OCI-LY3 (cell line): ENCODE results near the gene CD247.

Experiments
- H2AFZ ChIP-seq: fragments of 200-600, 300-600 bp; shearing (Covaris generic); 2 replicates; pipeline ENCODE4 v1.6.0; 2014; ENCODE audit warnings: antibody characterized with exemption, low read depth, low read length
- H3K27ac ChIP-seq: fragments of 200-600, 300-600 bp; sonication (generic); 2 replicates; pipeline ENCODE4 v1.5.1; 2014; ENCODE audit warnings: mild to moderate bottlenecking, low read length, moderate library complexity, mixed read lengths
- H3K27me3 ChIP-seq: fragments of 200-600, 300-600 bp; sonication (generic); 2 replicates; pipeline ENCODE4 v1.6.1; 2014; ENCODE audit warnings: low read depth, low read length, mixed read lengths
- H3K36me3 ChIP-seq: fragments of 200-600, 300-600 bp; sonication (generic); replicated peaks from 2 replicates; pipeline ENCODE3; 2014; ENCODE audit warnings: low read depth, low read length, mixed read lengths
- H3K4me1 ChIP-seq: fragments of 300-600, 200-600 bp; sonication (generic); 2 replicates; pipeline ENCODE4 v1.6.1; 2014; ENCODE audit warnings: low read length, mixed read lengths
- H3K4me2 ChIP-seq: fragments of 200-600, 300-600 bp; sonication (generic); 2 replicates; pipeline ENCODE4 v1.6.1; 2014; ENCODE audit warnings: low read length, mixed read lengths
- H3K4me3 ChIP-seq: fragments of 300-600, 200-600 bp; sonication (generic); 2 replicates; pipeline ENCODE4 v1.5.1; 2014; ENCODE audit warnings: antibody characterized with exemption, mild to moderate bottlenecking, low read length, moderate library complexity
- H3K79me2 ChIP-seq: fragments of 300-600, 200-600 bp; shearing (Covaris generic); 2 replicates; pipeline ENCODE4 v1.6.1; 2014; ENCODE audit warnings: mild to moderate bottlenecking, low read length, mixed read lengths
- H3K9ac ChIP-seq: fragments of 300-600, 200-600 bp; shearing (Covaris generic); 2 replicates; pipeline ENCODE4 v1.6.0; 2014; ENCODE audit warnings: mild to moderate bottlenecking, low read length, moderate library complexity
- H3K9me3 ChIP-seq: fragments of 200-600, 300-600 bp; shearing (Covaris generic); 2 replicates; pipeline ENCODE4 v1.6.1; 2014; ENCODE audit warnings: low read length, mixed read lengths; ENCODE audit not compliant: insufficient read depth
- H4K20me1 ChIP-seq: fragments of 200-600, 300-600 bp; sonication (generic); 2 replicates; pipeline ENCODE4 v1.6.1; 2016; ENCODE audit warnings: low read length, mixed read lengths; ENCODE audit not compliant: insufficient read depth
- EZH2phosphoT487 ChIP-seq: fragments of 200-600 bp; shearing (Covaris generic); IDR thresholded peaks from 2 replicates; pipeline ENCODE4 v1.6.1; 2018; ENCODE audit warnings: antibody characterized with exemption, mixed run types, low read depth
- TF ChIP-seq, protein P1 (sequence below): fragments of 200-600, 300-600 bp; sonication (generic); IDR thresholded peaks from 2 replicates; pipeline ENCODE4 v1.5.1; 2014; ENCODE audit warnings: antibody characterized with exemption, low read length, low read depth

Gene CD247

DNA sequence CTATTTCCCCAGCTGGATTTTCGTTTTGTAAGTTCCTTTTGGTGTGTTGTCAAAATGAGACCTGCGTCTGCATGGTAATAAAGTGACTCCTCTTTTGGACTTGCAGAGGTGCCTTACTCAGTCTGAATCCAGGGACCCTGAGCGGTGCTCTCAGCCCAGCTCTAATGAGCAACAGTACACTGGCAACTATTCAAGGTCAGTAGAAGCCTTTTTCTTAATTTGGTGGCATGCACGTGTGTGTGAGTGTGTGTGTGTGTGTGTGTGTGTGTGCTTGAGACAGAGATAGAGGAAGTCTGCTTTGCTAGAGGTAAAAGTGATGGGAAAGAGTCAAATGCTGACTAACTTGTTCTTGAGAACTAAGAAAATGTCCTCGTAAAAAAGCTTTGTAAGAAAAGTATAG lies 105.4 kb downstream of the CD247 start:
- Histone ChIP-seq H3K4me1 (peaks cover 7% of the 10 kb centered on the region), H3K27ac (no peak overlapping the region), H3K36me3 (peaks cover 10% of the 10 kb centered on the region)

GRCh38 chr1:167412072-167412471 lies 106.3 kb downstream of the CD247 start:
- Histone ChIP-seq H3K27ac (no peak overlapping the region), H3K9me3 (no peaks in the 10 kb centered on the region), H3K9ac (no peak overlapping the region), H3K27me3 (no peaks in the 10 kb centered on the region), H4K20me1 (no peaks in the 10 kb centered on the region), H2AFZ (no peak overlapping the region), H3K4me3 (no peak overlapping the region), H3K4me2 (no peak overlapping the region), H3K4me1 (peaks cover 7% of the 10 kb centered on the region), H3K79me2 (no peaks in the 10 kb centered on the region), H3K36me3 (peaks cover 10% of the 10 kb centered on the region)
- no peak for TF ChIP-seq EZH2phosphoT487
- TF ChIP-seq, protein P1, sequence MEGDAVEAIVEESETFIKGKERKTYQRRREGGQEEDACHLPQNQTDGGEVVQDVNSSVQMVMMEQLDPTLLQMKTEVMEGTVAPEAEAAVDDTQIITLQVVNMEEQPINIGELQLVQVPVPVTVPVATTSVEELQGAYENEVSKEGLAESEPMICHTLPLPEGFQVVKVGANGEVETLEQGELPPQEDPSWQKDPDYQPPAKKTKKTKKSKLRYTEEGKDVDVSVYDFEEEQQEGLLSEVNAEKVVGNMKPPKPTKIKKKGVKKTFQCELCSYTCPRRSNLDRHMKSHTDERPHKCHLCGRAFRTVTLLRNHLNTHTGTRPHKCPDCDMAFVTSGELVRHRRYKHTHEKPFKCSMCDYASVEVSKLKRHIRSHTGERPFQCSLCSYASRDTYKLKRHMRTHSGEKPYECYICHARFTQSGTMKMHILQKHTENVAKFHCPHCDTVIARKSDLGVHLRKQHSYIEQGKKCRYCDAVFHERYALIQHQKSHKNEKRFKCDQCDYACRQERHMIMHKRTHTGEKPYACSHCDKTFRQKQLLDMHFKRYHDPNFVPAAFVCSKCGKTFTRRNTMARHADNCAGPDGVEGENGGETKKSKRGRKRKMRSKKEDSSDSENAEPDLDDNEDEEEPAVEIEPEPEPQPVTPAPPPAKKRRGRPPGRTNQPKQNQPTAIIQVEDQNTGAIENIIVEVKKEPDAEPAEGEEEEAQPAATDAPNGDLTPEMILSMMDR = no peak

More for the DNA sequence above, 105.4 kb downstream of the CD247 start:
- Histone ChIP-seq H3K27me3 (no peaks in the 10 kb centered on the region), H3K9me3 (no peaks in the 10 kb centered on the region), H3K79me2 (no peaks in the 10 kb centered on the region), H4K20me1 (no peaks in the 10 kb centered on the region), H3K4me3 (no peak overlapping the region), H2AFZ (no peak overlapping the region), H3K9ac (no peak overlapping the region), H3K4me2 (no peak overlapping the region)
- TF ChIP-seq EZH2phosphoT487 = no peak
- TF ChIP-seq, protein P1 = no peak

- Histone ChIP-seq H3K79me2 (no peaks in the 10 kb centered on the region), H3K9ac (no peak overlapping the region), H3K4me3 (no peak overlapping the region), H2AFZ (no peak overlapping the region), H3K4me2 (no peak overlapping the region), H3K4me1 (peaks cover 7% of the 10 kb centered on the region), H4K20me1 (no peaks in the 10 kb centered on the region), H3K9me3 (no peaks in the 10 kb centered on the region), H3K27me3 (no peaks in the 10 kb centered on the region), H3K36me3 (peaks cover 18% of the 10 kb centered on the region), H3K27ac (no peak overlapping the region)
- TF ChIP-seq EZH2phosphoT487 = no peak
- TF ChIP-seq, protein P1 = peak; percentile 50
Observed at GRCh38 chr1:167409183-167409582, 109.1 kb downstream of the CD247 start.

GRCh38 chr1:167408355-167408754 lies 110.0 kb downstream of the CD247 start:
- H3K4me3 ChIP-seq = no peak overlapping the region
- H3K4me1 ChIP-seq = peaks cover 7% of the 10 kb centered on the region
- H3K36me3 ChIP-seq = peaks cover 18% of the 10 kb centered on the region
- H4K20me1 ChIP-seq = no peaks in the 10 kb centered on the region
- no peaks in the 10 kb centered on the region for H3K9me3 ChIP-seq
- no peaks in the 10 kb centered on the region for H3K27me3 ChIP-seq
- H2AFZ ChIP-seq = no peak overlapping the region
- H3K27ac ChIP-seq = no peak overlapping the region
- no peak overlapping the region for H3K4me2 ChIP-seq
- TF ChIP-seq EZH2phosphoT487 = no peak
- TF ChIP-seq, protein P1 = no peak
- H3K79me2 ChIP-seq = no peaks in the 10 kb centered on the region
- H3K9ac ChIP-seq = no peak overlapping the region
